DOHH2 (cell line): ENCODE data around the gene CCDC85C.

Experiments
- EZH2phosphoT487 ChIP-seq: fragments of 200-600 bp; sonication (generic); IDR thresholded peaks from 2 replicates; pipeline ENCODE4 v1.6.1; 2017; ENCODE audit warnings: borderline replicate concordance, mild to moderate bottlenecking, antibody characterized with exemption, low read length, moderate library complexity, mixed read lengths
- TF ChIP-seq, protein P1 (sequence below): fragments of 200-600 bp; sonication (generic); IDR thresholded peaks from one replicate; pipeline ENCODE4 v1.5.1; 2014; ENCODE audit warnings: antibody characterized with exemption, mild to moderate bottlenecking, low read depth, low read length; ENCODE audit not compliant: poor library complexity, severe bottlenecking

- TF ChIP-seq, protein P1, sequence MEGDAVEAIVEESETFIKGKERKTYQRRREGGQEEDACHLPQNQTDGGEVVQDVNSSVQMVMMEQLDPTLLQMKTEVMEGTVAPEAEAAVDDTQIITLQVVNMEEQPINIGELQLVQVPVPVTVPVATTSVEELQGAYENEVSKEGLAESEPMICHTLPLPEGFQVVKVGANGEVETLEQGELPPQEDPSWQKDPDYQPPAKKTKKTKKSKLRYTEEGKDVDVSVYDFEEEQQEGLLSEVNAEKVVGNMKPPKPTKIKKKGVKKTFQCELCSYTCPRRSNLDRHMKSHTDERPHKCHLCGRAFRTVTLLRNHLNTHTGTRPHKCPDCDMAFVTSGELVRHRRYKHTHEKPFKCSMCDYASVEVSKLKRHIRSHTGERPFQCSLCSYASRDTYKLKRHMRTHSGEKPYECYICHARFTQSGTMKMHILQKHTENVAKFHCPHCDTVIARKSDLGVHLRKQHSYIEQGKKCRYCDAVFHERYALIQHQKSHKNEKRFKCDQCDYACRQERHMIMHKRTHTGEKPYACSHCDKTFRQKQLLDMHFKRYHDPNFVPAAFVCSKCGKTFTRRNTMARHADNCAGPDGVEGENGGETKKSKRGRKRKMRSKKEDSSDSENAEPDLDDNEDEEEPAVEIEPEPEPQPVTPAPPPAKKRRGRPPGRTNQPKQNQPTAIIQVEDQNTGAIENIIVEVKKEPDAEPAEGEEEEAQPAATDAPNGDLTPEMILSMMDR: no peak
- no peak for TF ChIP-seq EZH2phosphoT487
These were observed 55.0 kb downstream of the CCDC85C start for GRCh38 chr14:99548871-99549515.
